Fibroblast of lung (primary cell): ENCODE data around the gene TRIP13.

Experiments
- EZH2 ChIP-seq: IDR thresholded peaks from 2 replicates; pipeline ENCODE4 v1.5.1; 2012; ENCODE audit warnings: low read length, control low read depth, mild to moderate bottlenecking; ENCODE audit errors: missing control alignments
- TF ChIP-seq, protein P1 (sequence below), 2 donors: IDR thresholded peaks in 1 of 2; conservative IDR thresholded peaks in 1 of 2; 1 replicate in 1 of 2; 2 replicates in 1 of 2; pipeline ENCODE4 v1.5.1; 2011 to 2012; ENCODE audit warnings: low read length in 2 of 2, control low read depth in 1 of 2, inconsistent platforms in 1 of 2, low read depth in 1 of 2, mild to moderate bottlenecking in 1 of 2

DNA sequence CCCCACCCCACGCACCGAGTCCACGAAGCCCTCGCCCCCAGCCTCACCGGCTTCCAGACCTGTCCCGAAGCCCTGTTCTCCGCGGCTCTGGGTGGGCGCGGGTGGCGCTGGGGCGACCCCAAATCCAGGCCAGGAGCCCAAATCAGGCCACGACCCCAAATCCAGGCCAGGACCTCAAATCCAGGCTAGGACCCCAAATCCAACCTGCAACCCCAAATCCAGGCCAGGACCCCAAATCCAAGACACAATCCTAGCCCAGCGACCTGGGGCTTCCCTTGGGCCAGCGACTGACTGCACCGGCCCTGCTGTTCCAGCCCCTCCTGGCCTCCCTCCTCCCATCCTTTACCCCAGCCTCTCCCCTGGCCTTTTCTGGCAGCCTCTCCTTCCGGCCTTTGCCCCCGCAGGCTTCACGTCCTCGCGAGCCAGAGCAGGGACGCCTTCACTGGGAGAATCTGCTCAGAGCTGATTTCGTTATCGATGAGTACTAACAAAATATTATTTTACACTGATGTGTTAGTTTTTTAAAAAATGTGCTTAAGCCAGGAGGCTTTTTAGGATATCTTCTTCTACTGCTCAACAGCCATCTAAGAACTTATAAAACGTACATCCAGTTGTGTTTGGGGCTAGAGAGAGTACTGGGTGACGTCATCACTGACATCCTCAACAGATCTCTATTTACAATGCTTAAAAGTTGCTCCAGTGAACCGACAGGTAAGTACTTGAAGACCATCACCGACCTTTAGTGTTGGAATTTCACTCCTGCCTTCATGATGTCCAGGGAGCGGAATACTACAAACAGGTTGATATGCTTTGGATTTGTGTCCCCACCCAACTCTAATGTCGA, 34.7 kb downstream of the TRIP13 start:
- TF ChIP-seq EZH2 = no peak
- TF ChIP-seq, protein P1, sequence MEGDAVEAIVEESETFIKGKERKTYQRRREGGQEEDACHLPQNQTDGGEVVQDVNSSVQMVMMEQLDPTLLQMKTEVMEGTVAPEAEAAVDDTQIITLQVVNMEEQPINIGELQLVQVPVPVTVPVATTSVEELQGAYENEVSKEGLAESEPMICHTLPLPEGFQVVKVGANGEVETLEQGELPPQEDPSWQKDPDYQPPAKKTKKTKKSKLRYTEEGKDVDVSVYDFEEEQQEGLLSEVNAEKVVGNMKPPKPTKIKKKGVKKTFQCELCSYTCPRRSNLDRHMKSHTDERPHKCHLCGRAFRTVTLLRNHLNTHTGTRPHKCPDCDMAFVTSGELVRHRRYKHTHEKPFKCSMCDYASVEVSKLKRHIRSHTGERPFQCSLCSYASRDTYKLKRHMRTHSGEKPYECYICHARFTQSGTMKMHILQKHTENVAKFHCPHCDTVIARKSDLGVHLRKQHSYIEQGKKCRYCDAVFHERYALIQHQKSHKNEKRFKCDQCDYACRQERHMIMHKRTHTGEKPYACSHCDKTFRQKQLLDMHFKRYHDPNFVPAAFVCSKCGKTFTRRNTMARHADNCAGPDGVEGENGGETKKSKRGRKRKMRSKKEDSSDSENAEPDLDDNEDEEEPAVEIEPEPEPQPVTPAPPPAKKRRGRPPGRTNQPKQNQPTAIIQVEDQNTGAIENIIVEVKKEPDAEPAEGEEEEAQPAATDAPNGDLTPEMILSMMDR (conservative IDR thresholded peaks at IDR 0.05 in 1 of 2, IDR thresholded peaks at IDR 0.05 in 1 of 2; ENCODE audit: low read depth in 1 of 2, low read length in 2 of 2) = no peak
